ENCODE data around the gene SEMA3F. TPM values are rescaled to one million over a fixed set of nuclear protein-coding genes. Genes with fewer than 3 reads are reported as not detected.

Gene SEMA3F
- total RNA-seq, 6 experiments from 2014 or later, result 20.5 to 35.6 (median 22.8) TPM

Small RNAs within 50 kb of the gene (microRNA-seq; reads per million reads assigned to microRNA genes)
- gene MIR566, result not detected
- gene MIR5787, result 2.3 reads per million

Other genes starting within 250 kb of the SEMA3F start
- 10 to 100 TPM; 13.6 to 20.3 (median 15.7) TPM for gene MON1A, start 225.5 kb upstream of the SEMA3F start, total RNA-seq (2021; fragmentation: NEBNext Ultra II Directional; extraction: Animal tissue kit (Norgen Biotek cat#: 25700))
- 10 to 100 TPM; 32.5 to 41.6 (median 34.5) TPM for gene RBM6, start 215.2 kb upstream of the SEMA3F start, total RNA-seq (2021; fragmentation: NEBNext Ultra II Directional; extraction: Animal tissue kit (Norgen Biotek cat#: 25700))
- gene RBM5, start 66.4 kb upstream of the SEMA3F start, total RNA-seq (2021; fragmentation: NEBNext Ultra II Directional; extraction: Animal tissue kit (Norgen Biotek cat#: 25700)), result 10 to 100 TPM; 69.3 to 83.8 (median 78.5) TPM
- not detected for gene GNAT1, start 36.3 kb downstream of the SEMA3F start, total RNA-seq (2021; fragmentation: NEBNext Ultra II Directional; extraction: Animal tissue kit (Norgen Biotek cat#: 25700))
- gene SLC38A3, start 49.9 kb downstream of the SEMA3F start, total RNA-seq (2021; fragmentation: NEBNext Ultra II Directional; extraction: Animal tissue kit (Norgen Biotek cat#: 25700)), result under 1 TPM in 2 of 6 experiments, not detected in 4; 0.16 to 0.24 TPM
- gene GNAI2, start 80.9 kb downstream of the SEMA3F start, total RNA-seq (2021; fragmentation: NEBNext Ultra II Directional; extraction: Animal tissue kit (Norgen Biotek cat#: 25700)), result 100 to 1,000 TPM; 532 to 617 (median 582) TPM
- 10 to 100 TPM; 14.5 to 26.6 (median 24.7) TPM for gene SEMA3B, start 113.8 kb downstream of the SEMA3F start, total RNA-seq (2021; fragmentation: NEBNext Ultra II Directional; extraction: Animal tissue kit (Norgen Biotek cat#: 25700))
- gene LSMEM2, start 123.8 kb downstream of the SEMA3F start, total RNA-seq (2021; fragmentation: NEBNext Ultra II Directional; extraction: Animal tissue kit (Norgen Biotek cat#: 25700)), result under 1 TPM in 2 of 6 experiments, not detected in 4; 0.11 to 0.13 TPM
- 100 to 1,000 TPM in 1 of 6 experiments, 10 to 100 TPM in 5; 71.2 to 102 (median 74.6) TPM for gene IFRD2, start 137.1 kb downstream of the SEMA3F start, total RNA-seq (2021; fragmentation: NEBNext Ultra II Directional; extraction: Animal tissue kit (Norgen Biotek cat#: 25700))
- 1 to 10 TPM; 4.7 to 8.3 (median 5.8) TPM for gene HYAL3, start 144.1 kb downstream of the SEMA3F start, total RNA-seq (2021; fragmentation: NEBNext Ultra II Directional; extraction: Animal tissue kit (Norgen Biotek cat#: 25700))
- 10 to 100 TPM in 5 of 6 experiments, 1 to 10 TPM in 1; 8.5 to 13.4 (median 10.7) TPM for gene NAA80, start 144.1 kb downstream of the SEMA3F start, total RNA-seq (2021; fragmentation: NEBNext Ultra II Directional; extraction: Animal tissue kit (Norgen Biotek cat#: 25700))
- under 1 TPM in 5 of 6 experiments, not detected in 1; 0.19 to 0.38 (median 0.23) TPM for gene HYAL1, start 148.2 kb downstream of the SEMA3F start, total RNA-seq (2021; fragmentation: NEBNext Ultra II Directional; extraction: Animal tissue kit (Norgen Biotek cat#: 25700))
- gene HYAL2, start 167.4 kb downstream of the SEMA3F start, total RNA-seq (2021; fragmentation: NEBNext Ultra II Directional; extraction: Animal tissue kit (Norgen Biotek cat#: 25700)), result 10 to 100 TPM; 39.4 to 54.9 (median 47.6) TPM
- gene TUSC2, start 172.9 kb downstream of the SEMA3F start, total RNA-seq (2021; fragmentation: NEBNext Ultra II Directional; extraction: Animal tissue kit (Norgen Biotek cat#: 25700)), result 10 to 100 TPM; 23.9 to 34.2 (median 26.8) TPM
- 10 to 100 TPM; 30.9 to 37.0 (median 34.1) TPM for gene RASSF1, start 185.5 kb downstream of the SEMA3F start, total RNA-seq (2021; fragmentation: NEBNext Ultra II Directional; extraction: Animal tissue kit (Norgen Biotek cat#: 25700))
- 1 to 10 TPM in 2 of 6 experiments, under 1 TPM in 3, not detected in 1; 0.78 to 1.3 (median 0.83) TPM for gene ZMYND10, start 190.4 kb downstream of the SEMA3F start, total RNA-seq (2021; fragmentation: NEBNext Ultra II Directional; extraction: Animal tissue kit (Norgen Biotek cat#: 25700))
- gene NPRL2, start 195.5 kb downstream of the SEMA3F start, total RNA-seq (2021; fragmentation: NEBNext Ultra II Directional; extraction: Animal tissue kit (Norgen Biotek cat#: 25700)), result 10 to 100 TPM; 12.3 to 18.7 (median 17.4) TPM
- gene CYB561D2, start 195.5 kb downstream of the SEMA3F start, total RNA-seq (2021; fragmentation: NEBNext Ultra II Directional; extraction: Animal tissue kit (Norgen Biotek cat#: 25700)), result 10 to 100 TPM; 20.5 to 25.2 (median 24.0) TPM
- gene TMEM115, start 204.2 kb downstream of the SEMA3F start, total RNA-seq (2021; fragmentation: NEBNext Ultra II Directional; extraction: Animal tissue kit (Norgen Biotek cat#: 25700)), result 10 to 100 TPM; 51.7 to 65.7 (median 54.4) TPM

Data from HFFc6 (cell line).